Liver (tissue), 9 donors: ENCODE measurements around the gene TEDC2. TPM values are rescaled to one million over a fixed set of nuclear protein-coding genes. Genes with fewer than 3 reads are reported as not detected.
"Not testable (repeated sequence)": the region's sequence is repeated elsewhere in the genome, so short reads cannot be mapped to it uniquely, and the experiment has no call there.

Experiments
- DNase-seq: peaks from one replicate; pipeline ENCODE4 v3.0.0-alpha.2; 2017; ENCODE audit warnings: low spot score
- H3K27ac ChIP-seq, 2 donors: one replicate each; pipeline ENCODE4 v1.7.0; 2013; ENCODE audit warnings: inconsistent platforms in 2 of 2, low read length in 2 of 2, control low read depth in 1 of 2, low read depth in 1 of 2, mild to moderate bottlenecking in 1 of 2
- H3K27me3 ChIP-seq, 4 donors: one replicate each; pipeline versions ENCODE4 v1.6.1 to v1.7.0; 2013; ENCODE audit warnings: low read length in 3 of 4, inconsistent platforms in 1 of 4, mild to moderate bottlenecking in 1 of 4, moderate library complexity in 1 of 4; ENCODE audit not compliant: control insufficient read depth in 4 of 4, insufficient read depth in 4 of 4
- H3K36me3 ChIP-seq, 4 donors: one replicate each; pipeline versions ENCODE4 v1.6.1 to v1.7.0; 2013; ENCODE audit warnings: low read length in 3 of 4, mild to moderate bottlenecking in 3 of 4, low read depth in 1 of 4, moderate library complexity in 1 of 4; ENCODE audit not compliant: control insufficient read depth in 4 of 4, insufficient read depth in 3 of 4
- H3K4me1 ChIP-seq, 4 donors: one replicate each; pipeline versions ENCODE4 v1.6.1 to v1.7.0; 2013; ENCODE audit warnings: low read length in 3 of 4, mild to moderate bottlenecking in 3 of 4, moderate library complexity in 1 of 4; ENCODE audit not compliant: control insufficient read depth in 4 of 4, insufficient read depth in 4 of 4
- H3K4me3 ChIP-seq, 3 donors: one replicate each; pipeline versions ENCODE4 v1.6.1 to v1.7.0; 2013; ENCODE audit warnings: low read length in 3 of 3, control low read depth in 1 of 3, low read depth in 1 of 3, mild to moderate bottlenecking in 1 of 3
- H3K9ac ChIP-seq, 2 donors: one replicate each; pipeline ENCODE4 v1.7.0; 2013; ENCODE audit warnings: low read length in 2 of 2, mild to moderate bottlenecking in 2 of 2, moderate library complexity in 2 of 2, control low read depth in 1 of 2, low read depth in 1 of 2
- H3K9me3 ChIP-seq, 4 donors: one replicate each; pipeline versions ENCODE4 v1.6.1 to v1.7.0; 2013; ENCODE audit warnings: low read length in 3 of 4; ENCODE audit not compliant: control insufficient read depth in 4 of 4
- EGR1 ChIP-seq, 2 donors: IDR thresholded peaks; 2 replicates each; pipeline ENCODE4 v1.6.1; 2016 to 2018; ENCODE audit warnings: antibody characterized with exemption in 2 of 2, low read depth in 2 of 2
- FOXA1 ChIP-seq: IDR thresholded peaks from 2 replicates; pipeline ENCODE4 v1.6.1; 2016; ENCODE audit warnings: antibody characterized with exemption
- FOXA2 ChIP-seq: IDR thresholded peaks from 2 replicates; pipeline ENCODE4 v1.6.1; 2016; ENCODE audit warnings: antibody characterized with exemption
- GABPA ChIP-seq, 2 donors: IDR thresholded peaks in 1 of 2; conservative IDR thresholded peaks in 1 of 2; 2 replicates each; pipeline ENCODE4 v1.6.1; 2016; ENCODE audit warnings: antibody characterized with exemption in 2 of 2, mild to moderate bottlenecking in 1 of 2, moderate library complexity in 1 of 2
- HNF4A ChIP-seq, 2 donors: conservative IDR thresholded peaks; 2 replicates each; pipeline ENCODE4 v1.6.1; 2016; ENCODE audit warnings: antibody characterized with exemption in 2 of 2, mild to moderate bottlenecking in 2 of 2
- HNF4G ChIP-seq: IDR thresholded peaks from 2 replicates; pipeline ENCODE4 v1.6.1; 2016; ENCODE audit warnings: antibody characterized with exemption
- JUND ChIP-seq, 2 donors: IDR thresholded peaks; 2 replicates each; pipeline ENCODE4 v1.6.1; 2016; ENCODE audit warnings: antibody characterized with exemption in 2 of 2
- NR2F2 ChIP-seq: IDR thresholded peaks from 2 replicates; pipeline ENCODE4 v1.6.1; 2016; ENCODE audit warnings: antibody characterized with exemption
- RAD21 ChIP-seq, 2 donors: IDR thresholded peaks; 2 replicates each; pipeline ENCODE4 v1.6.1; 2016; ENCODE audit warnings: antibody characterized with exemption in 2 of 2, mild to moderate bottlenecking in 2 of 2
- REST ChIP-seq: IDR thresholded peaks from 2 replicates; pipeline ENCODE4 v1.6.1; 2016; ENCODE audit warnings: antibody characterized with exemption, mild to moderate bottlenecking
- RXRA ChIP-seq, 2 donors: IDR thresholded peaks; 2 replicates each; pipeline ENCODE4 v1.6.1; 2017 to 2018; ENCODE audit warnings: antibody characterized with exemption in 2 of 2, mild to moderate bottlenecking in 1 of 2
- SP1 ChIP-seq: IDR thresholded peaks from 2 replicates; pipeline ENCODE4 v1.6.1; 2018; ENCODE audit warnings: antibody characterized with exemption, mild to moderate bottlenecking
- TAF1 ChIP-seq: conservative IDR thresholded peaks from 2 replicates; pipeline ENCODE4 v1.6.1; 2016; ENCODE audit warnings: antibody characterized with exemption, mild to moderate bottlenecking
- YY1 ChIP-seq: IDR thresholded peaks from 2 replicates; pipeline ENCODE4 v1.6.1; 2016; ENCODE audit warnings: antibody characterized with exemption, mild to moderate bottlenecking
- ZBTB33 ChIP-seq: IDR thresholded peaks from 2 replicates; pipeline ENCODE4 v1.6.1; 2016; ENCODE audit warnings: antibody characterized with exemption
- WGBS: extraction: QIAGEN DNeasy Blood & Tissue Kit; methylation state at CpG from one replicate; pipeline ENCODE4 v1.1.7; 2013; 5-methylcytosine and 5-hydroxymethylcytosine counted together
- polyA plus RNA-seq, 2 donors: library from polyadenylated mRNA; stranded (reverse) in 1 of 2; unstranded in 1 of 2; fragments of 200-250 nt in 1 of 2; fragments of >200 nt in 1 of 2; fragmentation: Nextera tagmentation in 1 of 2; extraction: Ambion mirVana in 1 of 2; gene quantifications; one replicate each; pipeline versions ENCODE4 v1.2.1 to v1.2.3, GENCODE V29; 2013 to 2015
- total RNA-seq, 2 donors: library from RNA; depleted of rRNA; stranded (reverse); fragments of >200 nt; gene quantifications; one replicate each; pipeline ENCODE4 v1.2.3, GENCODE V29; 2014
- TF ChIP-seq, protein P1 (sequence below): IDR thresholded peaks from 2 replicates; pipeline ENCODE4 v1.6.1; 2016; ENCODE audit warnings: antibody characterized with exemption
- TF ChIP-seq, protein P2 (sequence below): fragments of 150-350 bp; IDR thresholded peaks from 2 replicates; pipeline ENCODE4 v1.5.1; 2017; ENCODE audit warnings: improper control_type of control experiment, low read depth, low read length; ENCODE audit not compliant: missing input control
- TF ChIP-seq, protein P3 (sequence below): IDR thresholded peaks from 2 replicates; pipeline ENCODE4 v1.6.1; 2016; ENCODE audit warnings: antibody characterized with exemption
- donor health status: healthy.
- donor health status: healthy.
- donor health status: healthy.
- donor health status: healthy.
- donor health status: healthy.

Gene TEDC2
- total and polyA plus RNA-seq, 4 donors = 0.71 to 6.7 (median 1.1) TPM

GRCh38 chr16:2478279-2478678 lies 18.4 kb downstream of the TEDC2 start:
- Histone ChIP-seq H3K4me1 (peaks cover 17 to 56% (median 37%) of the 10 kb centered on the region in 4 donors), H3K9ac (no peak overlapping the region), H3K4me3 (no peak overlapping the region), H3K27me3 (no peaks in the 10 kb centered on the region), H3K9me3 (no peaks in the 10 kb centered on the region), H3K27ac (no peak overlapping the region), H3K36me3 (no peaks in the 10 kb centered on the region)
- 66% methylated on average over 8 of the region's 8 CpGs for WGBS
- TF ChIP-seq, protein P1, sequence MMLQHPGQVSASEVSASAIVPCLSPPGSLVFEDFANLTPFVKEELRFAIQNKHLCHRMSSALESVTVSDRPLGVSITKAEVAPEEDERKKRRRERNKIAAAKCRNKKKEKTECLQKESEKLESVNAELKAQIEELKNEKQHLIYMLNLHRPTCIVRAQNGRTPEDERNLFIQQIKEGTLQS = no peak
- TF ChIP-seq JUND (IDR thresholded peaks at IDR 0.05) (no peak), ZBTB33 (no peak), YY1 (no peak), RAD21 (IDR thresholded peaks at IDR 0.05) (no peak), HNF4A (conservative IDR thresholded peaks at IDR 0.05) (no peak), FOXA1 (no peak)
- no peak for DNase-seq

DNA sequence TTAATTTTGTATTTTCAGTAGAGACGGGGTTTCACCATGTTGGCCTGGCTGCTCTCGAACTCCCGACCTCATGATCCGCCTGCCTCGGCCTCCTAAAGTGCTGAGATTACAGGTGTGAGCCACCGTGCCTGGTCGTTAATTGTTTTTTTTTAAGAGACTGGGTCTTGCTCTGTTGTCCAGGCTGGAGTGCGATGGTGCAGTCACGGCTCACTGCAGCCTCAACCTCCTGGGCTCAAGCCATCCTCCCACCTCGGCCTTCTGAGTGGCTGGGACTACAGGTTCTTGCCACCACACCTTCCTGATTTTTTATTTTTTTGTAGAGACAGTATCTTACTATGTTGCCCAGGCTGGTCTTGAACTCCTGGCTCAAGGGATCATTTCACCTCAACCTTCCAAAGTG lies 20.1 kb downstream of the TEDC2 start:
- 98% methylated on average over 10 of the region's 10 CpGs for WGBS
- DNase-seq, H3K36me3 ChIP-seq, H3K4me3 ChIP-seq, H3K9me3 ChIP-seq, H3K27ac ChIP-seq, H3K9ac ChIP-seq, H3K27me3 ChIP-seq: not testable (repeated sequence)
- peaks cover 16 to 60% (median 43%) of the 10 kb centered on the region in 4 donors for H3K4me1 ChIP-seq

- H3K4me3 ChIP-seq = no peak overlapping the region
- no peaks in the 10 kb centered on the region for H3K27me3 ChIP-seq
- TF ChIP-seq, protein P2, sequence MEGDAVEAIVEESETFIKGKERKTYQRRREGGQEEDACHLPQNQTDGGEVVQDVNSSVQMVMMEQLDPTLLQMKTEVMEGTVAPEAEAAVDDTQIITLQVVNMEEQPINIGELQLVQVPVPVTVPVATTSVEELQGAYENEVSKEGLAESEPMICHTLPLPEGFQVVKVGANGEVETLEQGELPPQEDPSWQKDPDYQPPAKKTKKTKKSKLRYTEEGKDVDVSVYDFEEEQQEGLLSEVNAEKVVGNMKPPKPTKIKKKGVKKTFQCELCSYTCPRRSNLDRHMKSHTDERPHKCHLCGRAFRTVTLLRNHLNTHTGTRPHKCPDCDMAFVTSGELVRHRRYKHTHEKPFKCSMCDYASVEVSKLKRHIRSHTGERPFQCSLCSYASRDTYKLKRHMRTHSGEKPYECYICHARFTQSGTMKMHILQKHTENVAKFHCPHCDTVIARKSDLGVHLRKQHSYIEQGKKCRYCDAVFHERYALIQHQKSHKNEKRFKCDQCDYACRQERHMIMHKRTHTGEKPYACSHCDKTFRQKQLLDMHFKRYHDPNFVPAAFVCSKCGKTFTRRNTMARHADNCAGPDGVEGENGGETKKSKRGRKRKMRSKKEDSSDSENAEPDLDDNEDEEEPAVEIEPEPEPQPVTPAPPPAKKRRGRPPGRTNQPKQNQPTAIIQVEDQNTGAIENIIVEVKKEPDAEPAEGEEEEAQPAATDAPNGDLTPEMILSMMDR = no peak
- TF ChIP-seq EGR1 (IDR thresholded peaks at IDR 0.05; ENCODE audit: low read depth in 2 of 2) (no peak), HNF4G (no peak), YY1 (no peak), NR2F2 (no peak), TAF1 (no peak), RXRA (IDR thresholded peaks at IDR 0.05) (no peak), SP1 (no peak), FOXA1 (no peak), FOXA2 (no peak), HNF4A (conservative IDR thresholded peaks at IDR 0.05) (no peak), RAD21 (IDR thresholded peaks at IDR 0.05) (no peak), JUND (IDR thresholded peaks at IDR 0.05) (no peak), ZBTB33 (no peak), GABPA (IDR thresholded peaks at IDR 0.05 in 1 of 2, conservative IDR thresholded peaks at IDR 0.05 in 1 of 2) (no peak), REST (no peak)
- TF ChIP-seq, protein P3, sequence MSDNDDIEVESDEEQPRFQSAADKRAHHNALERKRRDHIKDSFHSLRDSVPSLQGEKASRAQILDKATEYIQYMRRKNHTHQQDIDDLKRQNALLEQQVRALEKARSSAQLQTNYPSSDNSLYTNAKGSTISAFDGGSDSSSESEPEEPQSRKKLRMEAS = no peak
- TF ChIP-seq, protein P1 = no peak
- whole genome bisulfite sequencing = 88% methylated on average over 12 of the region's 12 CpGs
- H3K27ac ChIP-seq = no peak overlapping the region
- peaks cover 19 to 65% (median 44%) of the 10 kb centered on the region in 4 donors for H3K4me1 ChIP-seq
- no peak for DNase-seq
- no peaks in the 10 kb centered on the region for H3K9me3 ChIP-seq
- no peaks in the 10 kb centered on the region for H3K36me3 ChIP-seq
- H3K9ac ChIP-seq = no peak overlapping the region
Measured at GRCh38 chr16:2480948-2481347, 21.0 kb downstream of the TEDC2 start.
